HL-60 (cell line): ENCODE results near the gene SMURF2.

Experiments
- CTCF ChIP-seq: IDR thresholded peaks from one replicate; pipeline ENCODE4 v1.5.1; 2011; ENCODE audit warnings: low read length, control low read depth, inconsistent platforms; ENCODE audit not compliant: insufficient read depth
- SPI1 ChIP-seq: IDR thresholded peaks from 2 replicates; pipeline ENCODE4 v1.6.1; 2012; ENCODE audit warnings: low read depth, mild to moderate bottlenecking, borderline replicate concordance
- TF ChIP-seq, protein P1 (sequence below): IDR thresholded peaks from 2 replicates; pipeline ENCODE4 v1.6.1; 2012; ENCODE audit warnings: low read depth; ENCODE audit not compliant: insufficient replicate concordance

GRCh38 chr17:64686705-64687104 is 24.6 kb upstream of the SMURF2 start:
- TF ChIP-seq CTCF, result no peak
- TF ChIP-seq, protein P1, sequence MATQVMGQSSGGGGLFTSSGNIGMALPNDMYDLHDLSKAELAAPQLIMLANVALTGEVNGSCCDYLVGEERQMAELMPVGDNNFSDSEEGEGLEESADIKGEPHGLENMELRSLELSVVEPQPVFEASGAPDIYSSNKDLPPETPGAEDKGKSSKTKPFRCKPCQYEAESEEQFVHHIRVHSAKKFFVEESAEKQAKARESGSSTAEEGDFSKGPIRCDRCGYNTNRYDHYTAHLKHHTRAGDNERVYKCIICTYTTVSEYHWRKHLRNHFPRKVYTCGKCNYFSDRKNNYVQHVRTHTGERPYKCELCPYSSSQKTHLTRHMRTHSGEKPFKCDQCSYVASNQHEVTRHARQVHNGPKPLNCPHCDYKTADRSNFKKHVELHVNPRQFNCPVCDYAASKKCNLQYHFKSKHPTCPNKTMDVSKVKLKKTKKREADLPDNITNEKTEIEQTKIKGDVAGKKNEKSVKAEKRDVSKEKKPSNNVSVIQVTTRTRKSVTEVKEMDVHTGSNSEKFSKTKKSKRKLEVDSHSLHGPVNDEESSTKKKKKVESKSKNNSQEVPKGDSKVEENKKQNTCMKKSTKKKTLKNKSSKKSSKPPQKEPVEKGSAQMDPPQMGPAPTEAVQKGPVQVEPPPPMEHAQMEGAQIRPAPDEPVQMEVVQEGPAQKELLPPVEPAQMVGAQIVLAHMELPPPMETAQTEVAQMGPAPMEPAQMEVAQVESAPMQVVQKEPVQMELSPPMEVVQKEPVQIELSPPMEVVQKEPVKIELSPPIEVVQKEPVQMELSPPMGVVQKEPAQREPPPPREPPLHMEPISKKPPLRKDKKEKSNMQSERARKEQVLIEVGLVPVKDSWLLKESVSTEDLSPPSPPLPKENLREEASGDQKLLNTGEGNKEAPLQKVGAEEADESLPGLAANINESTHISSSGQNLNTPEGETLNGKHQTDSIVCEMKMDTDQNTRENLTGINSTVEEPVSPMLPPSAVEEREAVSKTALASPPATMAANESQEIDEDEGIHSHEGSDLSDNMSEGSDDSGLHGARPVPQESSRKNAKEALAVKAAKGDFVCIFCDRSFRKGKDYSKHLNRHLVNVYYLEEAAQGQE, result no peak
- TF ChIP-seq SPI1, result no peak
